Measurements from ENCODE around the gene NEIL3.

Gene NEIL3

DNA sequence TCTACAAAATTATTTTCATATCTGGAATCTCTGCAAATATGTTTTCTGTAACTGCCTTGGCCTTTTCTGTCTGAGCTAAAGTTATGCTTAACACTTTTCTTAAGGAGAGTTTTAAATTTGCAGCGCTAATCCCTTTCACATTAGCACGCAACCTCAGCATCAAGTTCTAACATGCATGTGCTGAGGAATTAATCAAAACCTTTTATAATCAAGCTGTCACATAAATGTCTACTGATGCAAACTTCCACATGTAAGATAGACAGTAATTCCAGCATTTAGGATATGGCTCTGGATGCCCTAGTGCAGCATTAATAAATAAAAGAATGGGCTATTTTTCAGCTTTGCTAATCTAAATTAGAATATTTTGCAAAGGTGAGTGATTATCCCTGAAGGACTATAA lies 17.5 kb upstream of the NEIL3 start:
- Histone ChIP-seq H3K36me3 (ENCODE audit: control insufficient read depth in 1 of 2, insufficient read depth in 2 of 2, low read depth in 1 of 2, low read length in 2 of 2) (no peaks in the 10 kb centered on the region), H4K91ac (ENCODE audit: low read length) (no peak overlapping the region), H2AK5ac (ENCODE audit: low read length, severe bottlenecking) (no peak overlapping the region), H2BK15ac (ENCODE audit: low read depth, poor library complexity, severe bottlenecking) (no peak overlapping the region), H3K4me1 (ENCODE audit: control insufficient read depth, insufficient read depth, low read depth, low read length) (no peaks in the 10 kb centered on the region), H3K4me3 (ENCODE audit: insufficient read depth in 1 of 2, low read depth in 1 of 2, low read length in 2 of 2) (no peak overlapping the region), H3K4me2 (ENCODE audit: low read length, poor library complexity, severe bottlenecking) (no peak overlapping the region), H2BK12ac (ENCODE audit: low read length in 2 of 2) (no peak overlapping the region), H3K79me1 (replicated peaks; ENCODE audit: low read length, poor library complexity, severe bottlenecking) (no peaks in the 10 kb centered on the region), H3K27ac (ENCODE audit: low read length, poor library complexity, severe bottlenecking) (no peak overlapping the region), H3K9me3 (ENCODE audit: control insufficient read depth, low read length) (no peaks in the 10 kb centered on the region), H3K14ac (ENCODE audit: low read length in 2 of 2) (no peak overlapping the region), H3K4ac (ENCODE audit: low read depth in 1 of 2, low read length in 2 of 2) (no peak overlapping the region), H3K27me3 (ENCODE audit: control insufficient read depth in 1 of 2, insufficient read depth in 1 of 2, low read length in 2 of 2) (no peaks in the 10 kb centered on the region), H4K8ac (ENCODE audit: low read length) (no peak overlapping the region), H2AFZ (ENCODE audit: low read depth, low read length) (no peak overlapping the region), H3K23ac (ENCODE audit: low read length in 2 of 2) (no peak overlapping the region), H3K18ac (ENCODE audit: low read depth in 1 of 2, low read length in 2 of 2) (no peak overlapping the region), H3K9ac (ENCODE audit: low read length) (no peak overlapping the region), H2BK5ac (ENCODE audit: low read depth, low read length, poor library complexity, severe bottlenecking) (no peak overlapping the region), H2BK120ac (ENCODE audit: low read depth, low read length) (no peak overlapping the region)
- no peak for DNase-seq
- WGBS = 100% methylated on average over 2 of the region's 2 CpGs

DNA sequence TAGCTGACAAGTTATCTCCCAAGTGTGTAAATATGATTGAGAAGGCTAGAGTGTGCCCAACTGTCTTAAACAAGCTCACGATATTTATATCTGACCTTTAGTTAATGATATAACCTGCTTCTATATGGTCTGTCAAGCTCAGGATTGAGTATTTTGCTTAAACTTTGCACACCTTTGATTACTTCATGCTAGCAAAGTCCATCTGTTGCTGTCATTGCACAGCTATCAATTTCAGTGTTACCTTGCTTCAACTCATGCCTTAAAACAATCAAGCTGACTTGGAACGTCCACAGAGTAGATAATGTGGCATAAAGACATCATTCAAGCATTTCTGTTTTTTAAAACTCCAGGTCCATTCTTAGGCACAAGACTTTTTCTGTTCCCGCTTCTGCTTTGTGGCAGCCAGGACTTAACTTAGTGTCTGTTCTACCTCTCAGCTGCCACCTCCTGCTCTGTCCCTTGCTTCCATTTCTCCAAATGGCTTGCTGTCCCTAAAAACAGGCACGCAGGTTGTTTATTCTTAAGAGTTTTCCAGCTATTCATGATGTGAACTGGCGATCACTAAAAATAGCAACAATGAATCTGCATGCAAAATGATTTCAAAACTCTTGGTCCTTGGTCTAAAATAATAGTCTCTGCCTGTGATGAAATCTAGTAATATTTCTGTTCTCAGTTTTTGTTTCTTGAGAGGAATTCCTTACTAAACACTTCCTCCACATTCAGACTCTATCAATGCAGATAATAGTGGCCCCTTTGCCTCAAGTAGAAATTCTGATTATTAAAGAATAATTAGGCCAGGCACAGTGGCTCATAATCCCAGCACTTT lies 16.3 kb upstream of the NEIL3 start:
- DNase-seq = no peak
- Histone ChIP-seq H2BK5ac (ENCODE audit: low read depth, low read length, poor library complexity, severe bottlenecking) (no peak overlapping the region), H3K9me3 (ENCODE audit: control insufficient read depth, low read length) (peaks cover 10% of the 10 kb centered on the region)

DNA sequence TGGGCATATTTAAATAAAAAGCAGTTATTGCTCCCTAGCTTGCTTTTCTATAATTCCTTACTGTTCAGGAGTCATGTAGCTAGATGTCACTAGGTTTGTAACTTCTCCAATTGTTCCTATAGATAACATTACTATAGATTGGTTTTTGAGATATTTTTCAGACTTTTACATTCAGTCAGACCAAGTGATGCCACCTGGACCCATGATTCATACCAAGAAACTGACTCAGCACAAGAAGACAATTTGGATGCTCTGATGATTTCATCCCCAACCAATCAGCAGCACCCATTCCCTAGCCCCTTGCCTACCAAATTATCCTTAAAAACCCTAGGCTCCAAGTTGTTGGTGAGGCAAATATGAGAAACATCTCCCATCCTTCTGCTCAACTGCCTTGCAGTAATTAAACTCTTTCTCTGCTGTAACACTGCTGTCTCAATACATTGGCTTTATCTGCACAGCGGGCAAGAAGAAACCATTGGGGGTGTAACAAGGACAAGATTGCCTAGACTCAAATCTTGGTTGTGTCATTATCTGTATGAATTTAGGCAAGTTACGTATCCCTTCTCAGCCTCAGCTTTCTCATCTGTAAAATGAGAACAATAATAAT lies 11.8 kb upstream of the NEIL3 start:
- Histone ChIP-seq H4K8ac (ENCODE audit: low read length) (no peak overlapping the region), H3K23ac (ENCODE audit: low read length in 2 of 2) (no peak overlapping the region), H3K9ac (ENCODE audit: low read length) (no peak overlapping the region), H3K36me3 (ENCODE audit: control insufficient read depth in 1 of 2, insufficient read depth in 2 of 2, low read depth in 1 of 2, low read length in 2 of 2) (no peaks in the 10 kb centered on the region), H3K79me1 (replicated peaks; ENCODE audit: low read length, poor library complexity, severe bottlenecking) (no peaks in the 10 kb centered on the region), H2BK12ac (ENCODE audit: low read length in 2 of 2) (no peak overlapping the region), H3K9me3 (ENCODE audit: control insufficient read depth, low read length) (peaks cover 10% of the 10 kb centered on the region), H3K27me3 (ENCODE audit: control insufficient read depth in 1 of 2, insufficient read depth in 1 of 2, low read length in 2 of 2) (no peaks in the 10 kb centered on the region), H2AFZ (ENCODE audit: low read depth, low read length) (no peak overlapping the region), H3K4me2 (ENCODE audit: low read length, poor library complexity, severe bottlenecking) (no peak overlapping the region), H3K27ac (ENCODE audit: low read length, poor library complexity, severe bottlenecking) (no peak overlapping the region), H2AK5ac (ENCODE audit: low read length, severe bottlenecking) (no peak overlapping the region), H3K4me3 (ENCODE audit: insufficient read depth in 1 of 2, low read depth in 1 of 2, low read length in 2 of 2) (no peak overlapping the region), H3K14ac (ENCODE audit: low read length in 2 of 2) (no peak overlapping the region), H2BK5ac (ENCODE audit: low read depth, low read length, poor library complexity, severe bottlenecking) (no peak overlapping the region), H2BK15ac (ENCODE audit: low read depth, poor library complexity, severe bottlenecking) (no peak overlapping the region), H3K4me1 (ENCODE audit: control insufficient read depth, insufficient read depth, low read depth, low read length) (no peaks in the 10 kb centered on the region), H3K4ac (ENCODE audit: low read depth in 1 of 2, low read length in 2 of 2) (no peak overlapping the region), H3K18ac (ENCODE audit: low read depth in 1 of 2, low read length in 2 of 2) (no peak overlapping the region), H2BK120ac (ENCODE audit: low read depth, low read length) (no peak overlapping the region), H4K91ac (ENCODE audit: low read length) (no peak overlapping the region)
- 89% methylated on average over 1 of the region's 2 CpGs for WGBS
- no peak for DNase-seq

More for the DNA sequence above, 16.3 kb upstream of the NEIL3 start:
- H3K18ac ChIP-seq (ENCODE audit: low read depth in 1 of 2, low read length in 2 of 2) = no peak overlapping the region
- H3K36me3 ChIP-seq (ENCODE audit: control insufficient read depth in 1 of 2, insufficient read depth in 2 of 2, low read depth in 1 of 2, low read length in 2 of 2) = no peaks in the 10 kb centered on the region
- H2BK12ac ChIP-seq (ENCODE audit: low read length in 2 of 2) = no peak overlapping the region
- H3K4me3 ChIP-seq (ENCODE audit: insufficient read depth in 1 of 2, low read depth in 1 of 2, low read length in 2 of 2) = no peak overlapping the region
- no peak overlapping the region for H3K23ac ChIP-seq (ENCODE audit: low read length in 2 of 2)
- 58% methylated on average over 5 of the region's 5 CpGs for WGBS
- no peaks in the 10 kb centered on the region for H3K27me3 ChIP-seq (ENCODE audit: control insufficient read depth in 1 of 2, insufficient read depth in 1 of 2, low read length in 2 of 2)
- no peak overlapping the region for H2AFZ ChIP-seq (ENCODE audit: low read depth, low read length)
- no peak overlapping the region for H3K27ac ChIP-seq (ENCODE audit: low read length, poor library complexity, severe bottlenecking)
- H2BK15ac ChIP-seq (ENCODE audit: low read depth, poor library complexity, severe bottlenecking) = no peak overlapping the region
- H3K14ac ChIP-seq (ENCODE audit: low read length in 2 of 2) = no peak overlapping the region
- H4K8ac ChIP-seq (ENCODE audit: low read length) = no peak overlapping the region
- no peak overlapping the region for H2AK5ac ChIP-seq (ENCODE audit: low read length, severe bottlenecking)
- no peak overlapping the region for H3K9ac ChIP-seq (ENCODE audit: low read length)
- H3K4me2 ChIP-seq (ENCODE audit: low read length, poor library complexity, severe bottlenecking) = no peak overlapping the region
- no peak overlapping the region for H4K91ac ChIP-seq (ENCODE audit: low read length)
- H3K79me1 ChIP-seq (replicated peaks; ENCODE audit: low read length, poor library complexity, severe bottlenecking) = no peaks in the 10 kb centered on the region
- no peak overlapping the region for H2BK120ac ChIP-seq (ENCODE audit: low read depth, low read length)
- H3K4me1 ChIP-seq (ENCODE audit: control insufficient read depth, insufficient read depth, low read depth, low read length) = no peaks in the 10 kb centered on the region
- H3K4ac ChIP-seq (ENCODE audit: low read depth in 1 of 2, low read length in 2 of 2) = no peak overlapping the region

DNA sequence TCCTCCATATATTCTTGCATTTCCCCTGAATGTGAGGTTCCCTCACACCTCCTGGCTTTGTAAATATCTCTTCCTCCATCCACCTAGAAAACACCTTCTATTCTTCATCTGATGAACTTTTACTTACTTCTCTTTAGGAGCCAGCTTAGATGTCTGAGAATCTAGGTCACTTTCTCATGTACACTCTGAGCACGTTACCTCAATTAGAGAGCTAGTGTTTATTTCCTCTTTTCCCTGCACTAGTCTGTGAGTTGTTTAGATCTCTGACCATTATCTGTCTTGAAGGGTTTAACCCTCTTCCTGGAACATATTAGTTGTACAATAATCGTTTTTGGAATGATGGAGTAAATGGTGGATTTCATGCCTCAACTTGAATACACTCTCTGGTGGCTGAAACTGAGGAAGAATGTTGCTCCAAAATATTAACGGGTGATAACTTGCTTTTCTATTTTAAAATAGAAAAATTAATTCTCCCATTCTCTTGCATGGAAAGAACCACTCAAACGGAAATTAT lies 8.5 kb upstream of the NEIL3 start:
- Histone ChIP-seq H4K8ac (ENCODE audit: low read length) (no peak overlapping the region), H3K23ac (ENCODE audit: low read length in 2 of 2) (no peak overlapping the region), H2AK5ac (ENCODE audit: low read length, severe bottlenecking) (no peak overlapping the region), H3K36me3 (ENCODE audit: control insufficient read depth in 1 of 2, insufficient read depth in 2 of 2, low read depth in 1 of 2, low read length in 2 of 2) (no peaks in the 10 kb centered on the region), H2BK120ac (ENCODE audit: low read depth, low read length) (no peak overlapping the region), H3K27ac (ENCODE audit: low read length, poor library complexity, severe bottlenecking) (no peak overlapping the region), H4K91ac (ENCODE audit: low read length) (no peak overlapping the region), H2BK5ac (ENCODE audit: low read depth, low read length, poor library complexity, severe bottlenecking) (no peak overlapping the region), H3K9me3 (ENCODE audit: control insufficient read depth, low read length) (peaks cover 10% of the 10 kb centered on the region), H3K4me1 (ENCODE audit: control insufficient read depth, insufficient read depth, low read depth, low read length) (no peaks in the 10 kb centered on the region), H3K18ac (ENCODE audit: low read depth in 1 of 2, low read length in 2 of 2) (no peak overlapping the region), H3K4me3 (ENCODE audit: insufficient read depth in 1 of 2, low read depth in 1 of 2, low read length in 2 of 2) (no peak overlapping the region), H3K27me3 (ENCODE audit: control insufficient read depth in 1 of 2, insufficient read depth in 1 of 2, low read length in 2 of 2) (no peaks in the 10 kb centered on the region), H3K4me2 (ENCODE audit: low read length, poor library complexity, severe bottlenecking) (no peak overlapping the region), H3K4ac (ENCODE audit: low read depth in 1 of 2, low read length in 2 of 2) (no peak overlapping the region), H2BK15ac (ENCODE audit: low read depth, poor library complexity, severe bottlenecking) (no peak overlapping the region), H3K79me1 (replicated peaks; ENCODE audit: low read length, poor library complexity, severe bottlenecking) (no peaks in the 10 kb centered on the region), H2AFZ (ENCODE audit: low read depth, low read length) (no peak overlapping the region), H3K9ac (ENCODE audit: low read length) (no peak overlapping the region), H3K14ac (ENCODE audit: low read length in 2 of 2) (no peak overlapping the region), H2BK12ac (ENCODE audit: low read length in 2 of 2) (no peak overlapping the region)
- 17% methylated on average over 1 of the region's 4 CpGs for WGBS
- no peak for DNase-seq
